IMR-90 (cell line): ENCODE measurements around the gene PPP1R16B.

Experiments
- CEBPB ChIP-seq: IDR thresholded peaks from 2 replicates; pipeline ENCODE4 v1.6.1; 2012; ENCODE audit warnings: low read depth, low read length, improper control_type of control experiment
- FOS ChIP-seq: fragments of 150-350 bp; IDR thresholded peaks from 2 replicates; pipeline ENCODE4 v1.6.1; 2016; ENCODE audit warnings: low read depth, low read length
- MAZ ChIP-seq: IDR thresholded peaks from 2 replicates; pipeline ENCODE4 v1.6.1; 2012; ENCODE audit warnings: low read depth, mild to moderate bottlenecking, low read length, improper control_type of control experiment, moderate library complexity, borderline replicate concordance
- MXI1 ChIP-seq: IDR thresholded peaks from 2 replicates; pipeline ENCODE4 v1.6.1; 2012; ENCODE audit warnings: low read depth, mild to moderate bottlenecking, low read length, moderate library complexity, borderline replicate concordance
- POLR2A ChIP-seq: IDR thresholded peaks from 2 replicates; pipeline ENCODE4 v1.6.1; 2012; ENCODE audit warnings: mild to moderate bottlenecking, low read depth, low read length
- RAD21 ChIP-seq: IDR thresholded peaks from 2 replicates; pipeline ENCODE4 v1.6.1; 2012; ENCODE audit warnings: low read length, improper control_type of control experiment
- RCOR1 ChIP-seq: IDR thresholded peaks from 2 replicates; pipeline ENCODE4 v1.6.1; 2012; ENCODE audit warnings: mild to moderate bottlenecking, low read length, improper control_type of control experiment; ENCODE audit not compliant: insufficient replicate concordance
- RFX5 ChIP-seq: IDR thresholded peaks from 2 replicates; pipeline ENCODE4 v1.8.0; 2012; ENCODE audit warnings: low read depth, mild to moderate bottlenecking, low read length, moderate library complexity
- SMC3 ChIP-seq: fragments of 150-350 bp; IDR thresholded peaks from 2 replicates; pipeline ENCODE4 v1.6.1; 2016; ENCODE audit warnings: low read depth, mild to moderate bottlenecking, antibody characterized with exemption, low read length, moderate library complexity
- TF ChIP-seq, protein P1 (sequence below): conservative IDR thresholded peaks from 2 replicates; pipeline ENCODE4 v1.5.1; 2012; ENCODE audit warnings: mild to moderate bottlenecking, low read depth, low read length, improper control_type of control experiment
- TF ChIP-seq, protein P2 (sequence below): fragments of 150-350 bp; IDR thresholded peaks from 2 replicates; pipeline ENCODE4 v1.6.1; 2017; ENCODE audit warnings: mild to moderate bottlenecking, antibody characterized with exemption, low read length, low read depth
- TF ChIP-seq, protein P3 (sequence below): fragments of 150-350 bp; IDR thresholded peaks from 2 replicates; pipeline ENCODE4 v1.6.1; 2016; ENCODE audit warnings: low read depth, mild to moderate bottlenecking, low read length, moderate library complexity, borderline replicate concordance

DNA sequence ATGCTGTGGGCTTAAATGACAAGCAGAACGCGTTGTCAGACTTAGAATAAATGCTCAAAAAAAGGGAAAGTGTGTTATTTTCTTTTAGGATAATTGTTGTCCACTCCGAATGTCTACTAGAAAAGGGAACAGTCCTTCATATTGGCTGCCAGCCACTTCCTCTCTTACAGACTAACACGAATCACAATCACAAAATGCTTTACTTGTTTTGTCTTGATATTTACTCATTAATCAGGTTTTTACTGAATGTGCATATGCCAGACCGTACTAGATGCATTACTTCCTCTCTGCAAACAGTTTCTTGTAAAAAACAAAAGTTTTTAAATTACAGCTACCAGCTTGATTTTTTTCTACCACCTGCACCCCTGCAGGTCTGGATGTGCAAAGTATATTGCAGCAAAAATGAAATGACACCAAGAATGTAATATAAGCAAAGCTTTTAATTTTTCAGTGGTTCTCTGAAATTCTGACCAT is 157.5 kb downstream of the PPP1R16B start:
- TF ChIP-seq, protein P1, sequence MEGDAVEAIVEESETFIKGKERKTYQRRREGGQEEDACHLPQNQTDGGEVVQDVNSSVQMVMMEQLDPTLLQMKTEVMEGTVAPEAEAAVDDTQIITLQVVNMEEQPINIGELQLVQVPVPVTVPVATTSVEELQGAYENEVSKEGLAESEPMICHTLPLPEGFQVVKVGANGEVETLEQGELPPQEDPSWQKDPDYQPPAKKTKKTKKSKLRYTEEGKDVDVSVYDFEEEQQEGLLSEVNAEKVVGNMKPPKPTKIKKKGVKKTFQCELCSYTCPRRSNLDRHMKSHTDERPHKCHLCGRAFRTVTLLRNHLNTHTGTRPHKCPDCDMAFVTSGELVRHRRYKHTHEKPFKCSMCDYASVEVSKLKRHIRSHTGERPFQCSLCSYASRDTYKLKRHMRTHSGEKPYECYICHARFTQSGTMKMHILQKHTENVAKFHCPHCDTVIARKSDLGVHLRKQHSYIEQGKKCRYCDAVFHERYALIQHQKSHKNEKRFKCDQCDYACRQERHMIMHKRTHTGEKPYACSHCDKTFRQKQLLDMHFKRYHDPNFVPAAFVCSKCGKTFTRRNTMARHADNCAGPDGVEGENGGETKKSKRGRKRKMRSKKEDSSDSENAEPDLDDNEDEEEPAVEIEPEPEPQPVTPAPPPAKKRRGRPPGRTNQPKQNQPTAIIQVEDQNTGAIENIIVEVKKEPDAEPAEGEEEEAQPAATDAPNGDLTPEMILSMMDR: no peak
- TF ChIP-seq RFX5: no peak
- TF ChIP-seq MXI1: no peak
- TF ChIP-seq POLR2A: no peak
- no peak for TF ChIP-seq FOS
- no peak for TF ChIP-seq CEBPB
- TF ChIP-seq, protein P2, sequence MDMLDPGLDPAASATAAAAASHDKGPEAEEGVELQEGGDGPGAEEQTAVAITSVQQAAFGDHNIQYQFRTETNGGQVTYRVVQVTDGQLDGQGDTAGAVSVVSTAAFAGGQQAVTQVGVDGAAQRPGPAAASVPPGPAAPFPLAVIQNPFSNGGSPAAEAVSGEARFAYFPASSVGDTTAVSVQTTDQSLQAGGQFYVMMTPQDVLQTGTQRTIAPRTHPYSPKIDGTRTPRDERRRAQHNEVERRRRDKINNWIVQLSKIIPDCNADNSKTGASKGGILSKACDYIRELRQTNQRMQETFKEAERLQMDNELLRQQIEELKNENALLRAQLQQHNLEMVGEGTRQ: no peak
- TF ChIP-seq SMC3: no peak
- no peak for TF ChIP-seq MAZ
- no peak for TF ChIP-seq RAD21
- no peak for TF ChIP-seq RCOR1
- TF ChIP-seq, protein P3, sequence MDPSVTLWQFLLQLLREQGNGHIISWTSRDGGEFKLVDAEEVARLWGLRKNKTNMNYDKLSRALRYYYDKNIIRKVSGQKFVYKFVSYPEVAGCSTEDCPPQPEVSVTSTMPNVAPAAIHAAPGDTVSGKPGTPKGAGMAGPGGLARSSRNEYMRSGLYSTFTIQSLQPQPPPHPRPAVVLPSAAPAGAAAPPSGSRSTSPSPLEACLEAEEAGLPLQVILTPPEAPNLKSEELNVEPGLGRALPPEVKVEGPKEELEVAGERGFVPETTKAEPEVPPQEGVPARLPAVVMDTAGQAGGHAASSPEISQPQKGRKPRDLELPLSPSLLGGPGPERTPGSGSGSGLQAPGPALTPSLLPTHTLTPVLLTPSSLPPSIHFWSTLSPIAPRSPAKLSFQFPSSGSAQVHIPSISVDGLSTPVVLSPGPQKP: no peak
